HepG2 (cell line): ENCODE measurements around the gene DDX49. TPM values are rescaled to one million over a fixed set of nuclear protein-coding genes. Genes with fewer than 3 reads are reported as not detected.
A peak's percentile ranks its signal among the peaks of the same experiment; 100 is the strongest.

ENCODE experiments used
- EEA1 ChIP-seq: sonication (generic); formaldehyde crosslinking; IDR thresholded peaks from 2 replicates; pipeline ENCODE4 v1.5.1; 2020; ENCODE audit warnings: mild to moderate bottlenecking, missing genetic modification reagents, borderline replicate concordance
- GABPA ChIP-seq, 2 experiments: IDR thresholded peaks; 2 replicates each; pipeline ENCODE4 v1.6.1; 2011 to 2016; ENCODE audit warnings: low read depth in 2 of 2, low read length in 1 of 2, missing biosample characterization in 1 of 2, missing genetic modification characterization in 1 of 2
- GABPB1 ChIP-seq: IDR thresholded peaks from 2 replicates; pipeline ENCODE4 v1.6.1; 2016; ENCODE audit warnings: mild to moderate bottlenecking, missing genetic modification reagents, moderate library complexity, missing compliant biosample characterization
- HMGXB4 ChIP-seq, 2 experiments: sonication (generic) in 1 of 2; formaldehyde crosslinking in 1 of 2; IDR thresholded peaks; 2 replicates each; pipeline versions ENCODE4 v1.4.0 to v1.6.1; 2018 to 2020; ENCODE audit warnings: missing genetic modification reagents in 2 of 2, borderline replicate concordance in 1 of 2, low read depth in 1 of 2, mild to moderate bottlenecking in 1 of 2, missing biosample characterization in 1 of 2
- KDM5B ChIP-seq: sonication (generic); formaldehyde crosslinking; IDR thresholded peaks from 2 replicates; pipeline ENCODE4 v1.4.0; 2020; ENCODE audit warnings: missing genetic modification reagents, mild to moderate bottlenecking, borderline replicate concordance
- KLF16 ChIP-seq, 2 experiments: sonication (generic) in 1 of 2; formaldehyde crosslinking in 1 of 2; IDR thresholded peaks; 2 replicates each; pipeline versions ENCODE4 v1.6.1 to v1.8.0; 2016 to 2023; ENCODE audit warnings: missing genetic modification reagents in 2 of 2, missing compliant biosample characterization in 1 of 2
- MAX ChIP-seq: IDR thresholded peaks from 2 replicates; pipeline ENCODE4 v1.6.1; 2012; ENCODE audit warnings: inconsistent platforms
- PCBP1 ChIP-seq: fragments of 200-400 bp; formaldehyde crosslinking; IDR thresholded peaks from 2 replicates; pipeline ENCODE4 v1.6.1; 2017; ENCODE audit warnings: mild to moderate bottlenecking, low read depth, low read length, borderline replicate concordance
- RARA ChIP-seq: IDR thresholded peaks from 2 replicates; pipeline ENCODE4 v1.6.1; 2016; ENCODE audit warnings: missing genetic modification reagents, missing compliant biosample characterization
- SETDB1 ChIP-seq: sonication (generic); formaldehyde crosslinking; IDR thresholded peaks from 2 replicates; pipeline ENCODE4 v1.5.1; 2020; ENCODE audit warnings: missing genetic modification reagents, mild to moderate bottlenecking, borderline replicate concordance
- SP5 ChIP-seq: IDR thresholded peaks from 2 replicates; pipeline ENCODE4 v1.6.1; 2016; ENCODE audit warnings: low read depth, borderline replicate concordance
- TARDBP ChIP-seq: sonication (generic); formaldehyde crosslinking; IDR thresholded peaks from 2 replicates; pipeline ENCODE4 v1.8.0; 2022; ENCODE audit warnings: mild to moderate bottlenecking, missing genetic modification reagents
- ZFP36L1 ChIP-seq: sonication (generic); formaldehyde crosslinking; IDR thresholded peaks from 2 replicates; pipeline ENCODE4 v1.8.0; 2022; ENCODE audit warnings: mild to moderate bottlenecking, missing genetic modification reagents, moderate library complexity
- polyA plus RNA-seq, 8 experiments: library from polyadenylated mRNA; depleted of rRNA in 3 of 8; stranded (reverse) in 7 of 8; unstranded in 1 of 8; fragments of >200 nt; fragmentation: Illumina TruSeq in 4 of 8; extraction: Trizol in 4 of 8; gene quantifications; 2 replicates each; pipeline versions ENCODE4 v1.2.1 to v1.2.3, GENCODE V29; 2011 to 2016; ENCODE audit warnings: low read depth in 4 of 8, missing spikeins in 1 of 8, mixed read lengths in 1 of 8; ENCODE audit not compliant: insufficient read depth in 1 of 8
- total RNA-seq, 5 experiments: library from RNA; depleted of rRNA; stranded (reverse); fragments of >200 nt; fragmentation: Illumina TruSeq; extraction: Trizol; gene quantifications; 2 replicates each; pipeline ENCODE4 v1.2.3, GENCODE V29; 2016; ENCODE audit warnings: low read depth in 1 of 5
- TF ChIP-seq, protein P1 (sequence below): fragments of 450-650 bp; IDR thresholded peaks from 2 replicates; pipeline ENCODE4 v1.6.1; 2017; ENCODE audit warnings: mild to moderate bottlenecking
- TF ChIP-seq, protein P2 (sequence below): sonication (generic); formaldehyde crosslinking; IDR thresholded peaks from 2 replicates; pipeline ENCODE4 v1.5.1; 2020; ENCODE audit warnings: missing genetic modification reagents, mild to moderate bottlenecking, borderline replicate concordance
- TF ChIP-seq, protein P3 (sequence below): sonication (generic); formaldehyde crosslinking; IDR thresholded peaks from 2 replicates; pipeline ENCODE4 v1.5.0; 2020; ENCODE audit warnings: mild to moderate bottlenecking, missing genetic modification reagents, borderline replicate concordance
- TF ChIP-seq, protein P4 (sequence below): IDR thresholded peaks from 2 replicates; pipeline ENCODE4 v1.6.1; 2016; ENCODE audit warnings: low read depth, borderline replicate concordance

The DDX49 gene
- total and polyA plus RNA-seq, 2 of the 13 experiments (the other 11 are each of a cell fraction or from before 2014, with no cell fraction given), result 27.0 to 46.2 TPM

GRCh38 chr19:18939922-18940768 is 20.6 kb downstream of the DDX49 start (continued):
- TF ChIP-seq MAX (no peak), TARDBP (CRISPR knock-in tag) (no peak), KDM5B (CRISPR knock-in tag) (0 out of 2 replicates have a peak, but pooled peaks have one; percentile 18), SP5 (CRISPR knock-in tag) (0 out of 2 replicates have a peak, but pooled peaks have one; percentile 13), PCBP1 (no peak), RARA (CRISPR knock-in tag) (no peak), KLF16 (CRISPR knock-in tag; IDR thresholded peaks at IDR 0.05) (no peak), HMGXB4 (CRISPR knock-in tag; IDR thresholded peaks at IDR 0.05; ENCODE audit: borderline replicate concordance in 1 of 2, low read depth in 1 of 2) (peak in 1 of 2 experiments; percentile 34; a peak in 1 of 4 replicates), SETDB1 (CRISPR knock-in tag) (no peak), ZFP36L1 (CRISPR knock-in tag) (no peak), GABPB1 (CRISPR knock-in tag) (peak; percentile 60; the same call in 1 of the 2 replicates), GABPA (IDR thresholded peaks at IDR 0.05; ENCODE audit: low read depth, low read length) (0 out of 2 replicates have a peak, but pooled peaks have one; percentile 11), GABPA (CRISPR knock-in tag; IDR thresholded peaks at IDR 0.05; ENCODE audit: low read depth) (no peak), EEA1 (CRISPR knock-in tag) (0 out of 2 replicates have a peak, but pooled peaks have one; percentile 47)
- TF ChIP-seq, protein P1, sequence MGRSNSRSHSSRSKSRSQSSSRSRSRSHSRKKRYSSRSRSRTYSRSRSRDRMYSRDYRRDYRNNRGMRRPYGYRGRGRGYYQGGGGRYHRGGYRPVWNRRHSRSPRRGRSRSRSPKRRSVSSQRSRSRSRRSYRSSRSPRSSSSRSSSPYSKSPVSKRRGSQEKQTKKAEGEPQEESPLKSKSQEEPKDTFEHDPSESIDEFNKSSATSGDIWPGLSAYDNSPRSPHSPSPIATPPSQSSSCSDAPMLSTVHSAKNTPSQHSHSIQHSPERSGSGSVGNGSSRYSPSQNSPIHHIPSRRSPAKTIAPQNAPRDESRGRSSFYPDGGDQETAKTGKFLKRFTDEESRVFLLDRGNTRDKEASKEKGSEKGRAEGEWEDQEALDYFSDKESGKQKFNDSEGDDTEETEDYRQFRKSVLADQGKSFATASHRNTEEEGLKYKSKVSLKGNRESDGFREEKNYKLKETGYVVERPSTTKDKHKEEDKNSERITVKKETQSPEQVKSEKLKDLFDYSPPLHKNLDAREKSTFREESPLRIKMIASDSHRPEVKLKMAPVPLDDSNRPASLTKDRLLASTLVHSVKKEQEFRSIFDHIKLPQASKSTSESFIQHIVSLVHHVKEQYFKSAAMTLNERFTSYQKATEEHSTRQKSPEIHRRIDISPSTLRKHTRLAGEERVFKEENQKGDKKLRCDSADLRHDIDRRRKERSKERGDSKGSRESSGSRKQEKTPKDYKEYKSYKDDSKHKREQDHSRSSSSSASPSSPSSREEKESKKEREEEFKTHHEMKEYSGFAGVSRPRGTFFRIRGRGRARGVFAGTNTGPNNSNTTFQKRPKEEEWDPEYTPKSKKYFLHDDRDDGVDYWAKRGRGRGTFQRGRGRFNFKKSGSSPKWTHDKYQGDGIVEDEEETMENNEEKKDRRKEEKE, result no peak
- TF ChIP-seq, protein P2, sequence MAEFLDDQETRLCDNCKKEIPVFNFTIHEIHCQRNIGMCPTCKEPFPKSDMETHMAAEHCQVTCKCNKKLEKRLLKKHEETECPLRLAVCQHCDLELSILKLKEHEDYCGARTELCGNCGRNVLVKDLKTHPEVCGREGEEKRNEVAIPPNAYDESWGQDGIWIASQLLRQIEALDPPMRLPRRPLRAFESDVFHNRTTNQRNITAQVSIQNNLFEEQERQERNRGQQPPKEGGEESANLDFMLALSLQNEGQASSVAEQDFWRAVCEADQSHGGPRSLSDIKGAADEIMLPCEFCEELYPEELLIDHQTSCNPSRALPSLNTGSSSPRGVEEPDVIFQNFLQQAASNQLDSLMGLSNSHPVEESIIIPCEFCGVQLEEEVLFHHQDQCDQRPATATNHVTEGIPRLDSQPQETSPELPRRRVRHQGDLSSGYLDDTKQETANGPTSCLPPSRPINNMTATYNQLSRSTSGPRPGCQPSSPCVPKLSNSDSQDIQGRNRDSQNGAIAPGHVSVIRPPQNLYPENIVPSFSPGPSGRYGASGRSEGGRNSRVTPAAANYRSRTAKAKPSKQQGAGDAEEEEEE (CRISPR knock-in tag), result 0 out of 2 replicates have a peak, but pooled peaks have one; percentile 51
- TF ChIP-seq, protein P3, sequence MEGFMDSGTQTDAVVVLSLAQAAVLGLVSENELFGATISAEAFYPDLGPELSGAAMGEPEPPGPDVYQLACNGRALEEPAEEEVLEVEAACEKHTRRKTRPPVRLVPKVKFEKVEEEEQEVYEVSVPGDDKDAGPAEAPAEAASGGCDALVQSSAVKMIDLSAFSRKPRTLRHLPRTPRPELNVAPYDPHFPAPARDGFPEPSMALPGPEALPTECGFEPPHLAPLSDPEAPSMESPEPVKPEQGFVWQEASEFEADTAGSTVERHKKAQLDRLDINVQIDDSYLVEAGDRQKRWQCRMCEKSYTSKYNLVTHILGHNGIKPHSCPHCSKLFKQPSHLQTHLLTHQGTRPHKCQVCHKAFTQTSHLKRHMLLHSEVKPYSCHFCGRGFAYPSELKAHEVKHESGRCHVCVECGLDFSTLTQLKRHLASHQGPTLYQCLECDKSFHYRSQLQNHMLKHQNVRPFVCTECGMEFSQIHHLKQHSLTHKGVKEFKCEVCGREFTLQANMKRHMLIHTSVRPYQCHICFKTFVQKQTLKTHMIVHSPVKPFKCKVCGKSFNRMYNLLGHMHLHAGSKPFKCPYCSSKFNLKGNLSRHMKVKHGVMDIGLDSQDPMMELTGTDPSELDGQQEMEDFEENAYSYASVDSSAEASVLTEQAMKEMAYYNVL (CRISPR knock-in tag), result 0 out of 2 replicates have a peak, but pooled peaks have one; percentile 31
- TF ChIP-seq, protein P4, sequence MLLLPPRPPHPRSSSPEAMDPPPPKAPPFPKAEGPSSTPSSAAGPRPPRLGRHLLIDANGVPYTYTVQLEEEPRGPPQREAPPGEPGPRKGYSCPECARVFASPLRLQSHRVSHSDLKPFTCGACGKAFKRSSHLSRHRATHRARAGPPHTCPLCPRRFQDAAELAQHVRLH (CRISPR knock-in tag), result no peak
